GM19328 (cell line): ENCODE results near the gene DISP2.

Experiments
- ATAC-seq: cut with Tn5 transposase; IDR thresholded peaks from one replicate; pipeline ENCODE4 v1.9.1; 2021; ENCODE audit warnings: mild to moderate bottlenecking, moderate library complexity; ENCODE audit not compliant: unreplicated experiment

Gene DISP2

GRCh38 chr15:40388941-40389823 lies 31.2 kb downstream of the DISP2 start:
- ATAC-seq, result no peak

GRCh38 chr15:40389824-40390595 lies 32.0 kb downstream of the DISP2 start:
- no peak for ATAC-seq

GRCh38 chr15:40392986-40393948 lies 35.2 kb downstream of the DISP2 start:
- ATAC-seq, result no peak

DNA sequence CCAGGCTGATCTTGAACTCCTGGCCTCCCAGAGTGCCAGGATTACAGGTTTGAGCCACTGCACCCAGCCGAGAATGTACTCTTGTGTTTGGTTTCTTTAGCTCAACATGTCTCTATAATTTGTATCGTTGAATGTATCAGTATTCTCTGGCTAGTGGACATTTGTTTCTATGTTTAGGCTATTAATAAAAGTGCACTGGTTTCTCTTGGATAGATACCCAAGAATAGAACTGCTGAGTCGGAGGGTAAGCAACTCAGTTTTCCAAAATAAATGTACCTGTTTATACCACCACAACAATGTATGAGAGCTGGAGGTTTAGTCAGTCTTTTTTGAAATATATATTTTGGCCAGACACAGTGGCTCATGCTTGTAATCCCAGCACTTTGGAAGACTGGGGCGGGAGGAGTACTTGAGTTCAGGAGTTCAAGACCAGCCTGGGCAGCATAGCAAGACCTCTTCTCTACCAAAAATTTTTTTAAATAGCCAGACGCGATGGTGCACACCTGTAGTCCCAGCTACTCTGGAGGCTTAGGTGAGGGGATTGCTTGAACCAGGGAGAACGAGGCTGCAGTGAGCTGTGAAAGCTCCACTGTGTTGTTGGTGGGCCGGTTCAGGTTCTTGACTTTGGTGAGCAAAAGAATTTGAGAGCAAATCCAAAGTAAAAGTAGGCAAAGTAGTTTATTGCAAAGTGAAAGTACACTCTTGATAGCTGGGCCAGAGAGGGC lies 39.8 kb downstream of the DISP2 start:
- no peak for ATAC-seq

DNA sequence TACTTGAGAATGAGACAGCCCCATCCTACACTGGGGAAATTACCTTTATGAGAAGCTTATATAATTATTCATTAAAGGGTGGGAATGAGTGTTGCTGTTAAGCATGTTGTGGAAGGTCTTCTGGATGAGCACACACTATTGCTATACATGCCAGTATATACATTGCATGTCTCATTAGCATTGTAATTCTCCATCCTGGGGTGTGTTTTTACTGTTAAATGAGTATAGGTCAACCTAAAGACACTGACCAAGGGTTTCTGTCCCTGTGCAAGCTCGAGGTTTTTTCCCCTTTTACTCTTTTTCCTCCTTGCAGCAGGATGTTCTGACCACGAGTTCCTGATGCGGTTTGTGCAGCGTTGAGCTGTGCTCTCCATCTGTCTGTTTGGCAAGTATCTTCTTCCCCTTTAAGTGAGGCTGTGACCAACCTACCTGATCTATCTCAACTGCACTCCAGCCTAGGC lies 40.4 kb downstream of the DISP2 start:
- ATAC-seq, result peak; percentile 76

DNA sequence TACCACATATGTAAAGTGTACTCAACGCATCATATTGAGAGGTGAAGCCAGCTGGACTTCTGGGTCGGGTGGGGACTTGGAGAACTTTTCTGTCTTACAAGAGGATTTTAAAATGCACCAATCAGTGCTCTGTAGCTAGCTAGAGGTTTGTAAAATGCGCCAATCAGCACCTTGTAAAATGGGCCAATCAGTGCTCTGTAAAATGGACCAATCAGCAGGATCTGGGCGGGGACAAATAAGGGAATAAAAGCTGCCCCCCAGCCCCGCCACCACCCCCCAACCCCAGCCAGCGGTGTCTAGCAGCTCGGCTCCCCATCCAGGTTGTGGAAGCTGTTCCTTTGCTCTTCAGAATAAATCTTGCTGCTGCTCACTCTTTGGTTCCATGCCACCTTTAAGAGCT lies 41.4 kb downstream of the DISP2 start:
- ATAC-seq, result no peak

- ATAC-seq, result peak; percentile 85
Measured at GRCh38 chr15:40405501-40406381, 47.7 kb downstream of the DISP2 start, which contains the start of gene IVD. IVD (plus strand) TSS chr15:40405795; CDS start chr15:40405828, 33 bp downstream.

GRCh38 chr15:40407330-40407990 lies 49.4 kb downstream of the DISP2 start:
- peak; percentile 52 for ATAC-seq

DNA sequence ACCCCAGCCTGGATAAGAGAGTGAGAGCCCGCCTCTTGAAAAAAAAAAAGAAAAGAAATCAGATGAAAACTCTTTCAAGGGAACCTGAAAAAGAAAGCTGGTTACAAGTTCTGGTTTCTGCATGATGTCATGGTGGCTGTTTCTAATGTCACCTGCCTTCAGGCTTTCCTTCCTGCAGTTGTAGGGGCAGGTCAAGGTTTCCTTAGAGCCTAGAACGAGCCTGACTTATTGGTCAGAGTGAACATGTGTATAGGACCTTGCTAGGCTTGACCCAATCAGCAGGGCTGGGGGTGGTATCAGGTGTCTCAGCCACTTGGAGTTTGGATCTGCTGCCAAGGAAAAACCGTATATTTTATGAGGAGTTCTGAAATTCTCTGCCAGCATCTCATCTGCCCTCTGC lies 51.3 kb downstream of the DISP2 start:
- no peak for ATAC-seq

DNA sequence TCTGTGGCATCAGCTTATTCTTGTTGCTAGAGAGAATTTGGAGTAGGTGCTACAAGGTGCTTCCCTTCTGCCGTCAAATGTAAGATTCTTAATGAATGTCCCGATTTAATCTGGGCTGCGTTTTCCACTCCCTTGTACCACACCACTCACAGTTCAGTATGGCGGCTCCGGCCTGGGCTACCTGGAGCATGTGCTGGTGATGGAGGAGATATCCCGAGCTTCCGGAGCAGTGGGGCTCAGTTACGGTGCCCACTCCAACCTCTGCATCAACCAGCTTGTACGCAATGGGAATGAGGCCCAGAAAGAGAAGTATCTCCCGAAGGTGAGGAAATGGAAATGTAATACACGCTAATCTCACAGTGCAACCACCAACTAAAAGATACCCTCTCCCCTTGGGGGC lies 52.5 kb downstream of the DISP2 start:
- ATAC-seq, result no peak

GRCh38 chr15:40412095-40412759 lies 54.2 kb downstream of the DISP2 start:
- no peak for ATAC-seq

GRCh38 chr15:40413036-40413435 lies 55.0 kb downstream of the DISP2 start:
- no peak for ATAC-seq

- no peak for ATAC-seq
Measured at GRCh38 chr15:40414816-40415215, 56.8 kb downstream of the DISP2 start.

- ATAC-seq, result no peak
Measured at GRCh38 chr15:40415226-40415625, 57.2 kb downstream of the DISP2 start.

DNA sequence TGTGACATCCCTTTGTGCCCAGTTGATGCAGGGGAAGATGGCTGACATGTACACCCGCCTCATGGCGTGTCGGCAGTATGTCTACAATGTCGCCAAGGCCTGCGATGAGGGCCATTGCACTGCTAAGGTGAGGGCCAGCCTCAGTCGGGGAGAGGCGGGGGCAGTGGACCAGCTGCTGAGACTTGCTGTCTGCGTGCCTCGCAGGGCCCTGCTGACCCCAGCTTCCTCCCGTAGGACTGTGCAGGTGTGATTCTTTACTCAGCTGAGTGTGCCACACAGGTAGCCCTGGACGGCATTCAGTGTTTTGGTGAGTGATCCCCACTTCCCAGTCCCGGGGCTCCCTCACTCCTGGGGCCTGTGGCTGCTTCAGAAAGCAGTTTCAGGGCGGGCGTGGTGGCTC lies 58.0 kb downstream of the DISP2 start:
- ATAC-seq, result no peak

DNA sequence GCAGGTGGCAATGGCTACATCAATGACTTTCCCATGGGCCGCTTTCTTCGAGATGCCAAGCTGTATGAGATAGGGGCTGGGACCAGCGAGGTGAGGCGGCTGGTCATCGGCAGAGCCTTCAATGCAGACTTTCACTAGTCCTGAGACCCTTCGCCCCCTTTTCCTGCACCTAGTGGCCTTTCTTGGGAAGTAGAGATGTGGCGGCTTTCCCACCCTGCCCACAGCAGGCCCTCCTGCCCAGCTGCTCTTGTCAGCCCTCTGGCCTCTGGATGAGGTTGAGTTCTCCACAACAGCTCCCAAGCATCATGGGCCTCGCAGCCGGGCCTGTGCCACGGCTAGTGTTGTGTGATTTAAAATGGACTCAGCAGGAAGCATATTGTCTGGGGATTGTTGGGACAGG lies 60.1 kb downstream of the DISP2 start:
- no peak for ATAC-seq

DNA sequence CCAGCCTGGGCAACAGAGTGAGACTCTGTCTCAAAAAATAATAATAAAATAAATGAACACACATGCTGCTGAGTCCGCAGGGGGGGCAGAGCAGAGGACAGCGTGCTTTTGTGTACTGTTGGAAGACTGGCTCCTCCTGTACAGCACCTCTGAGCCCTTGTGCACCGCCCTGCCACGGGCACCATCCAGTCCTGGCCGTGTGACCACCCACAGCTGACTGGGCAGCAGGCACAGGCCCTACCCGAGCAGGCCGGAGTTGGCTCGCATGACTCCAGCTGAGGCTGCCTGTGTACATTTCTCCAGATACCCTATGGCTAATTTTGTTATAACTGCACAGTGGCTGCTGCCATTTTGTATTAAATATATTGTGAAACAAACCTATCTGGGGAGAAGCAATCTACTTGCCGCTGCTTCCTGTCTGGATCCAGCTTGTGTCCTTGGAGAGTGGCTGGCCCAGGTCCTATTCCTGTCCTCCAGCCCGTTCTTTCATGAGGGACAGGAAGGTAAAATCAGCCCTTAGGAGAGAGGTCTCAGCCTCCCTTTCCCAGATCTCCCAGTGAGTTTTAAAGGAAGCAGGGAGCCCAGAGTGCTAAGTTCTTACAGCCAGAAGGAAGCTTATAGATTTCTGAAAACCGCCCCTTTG lies 62.2 kb downstream of the DISP2 start:
- no peak for ATAC-seq

GRCh38 chr15:40420793-40421192 lies 62.8 kb downstream of the DISP2 start:
- ATAC-seq, result no peak
